GM23338 (cell line): ENCODE measurements around the gene EXD3. TPM values are rescaled to one million over a fixed set of nuclear protein-coding genes. Genes with fewer than 3 reads are reported as not detected.

ENCODE experiments used
- ATAC-seq: fragments of 200-7000 bp; cut with Tn5 transposase; 3 replicates; pipeline ENCODE4 v1.9.1; 2020
- DNase-seq: peaks from one replicate; pipeline ENCODE4 v3.0.0-alpha.2; 2015; ENCODE audit warnings: low spot score
- H2AFZ ChIP-seq: fragments of 200-600 bp; sonication (generic); 2 replicates; pipeline ENCODE4 v1.8.0; 2016; ENCODE audit warnings: antibody characterized with exemption, mild to moderate bottlenecking, moderate library complexity
- H3F3A ChIP-seq: fragments of 200-600 bp; sonication (generic); replicated peaks from 2 replicates; pipeline ENCODE4 v1.8.0; 2017; ENCODE audit warnings: antibody characterized with exemption, mixed run types, low read depth
- H3K27ac ChIP-seq: fragments of 200-600 bp; sonication (generic); 2 replicates; pipeline ENCODE4 v1.6.1; 2016; ENCODE audit warnings: low read depth
- H3K27me3 ChIP-seq: fragments of 200-600 bp; sonication (generic); 2 replicates; pipeline ENCODE4 v1.8.0; 2016; ENCODE audit warnings: mild to moderate bottlenecking, mixed run types, moderate library complexity; ENCODE audit not compliant: insufficient read depth
- H3K36me3 ChIP-seq: fragments of 200-600 bp; sonication (generic); 2 replicates; pipeline ENCODE4 v1.8.0; 2016; ENCODE audit warnings: mild to moderate bottlenecking; ENCODE audit not compliant: insufficient read depth
- H3K4me1 ChIP-seq: fragments of 200-600 bp; sonication (generic); 2 replicates; pipeline ENCODE4 v1.8.0; 2016; ENCODE audit warnings: mild to moderate bottlenecking, moderate library complexity; ENCODE audit not compliant: insufficient read depth
- H3K4me2 ChIP-seq: fragments of 200-600 bp; sonication (generic); 2 replicates; pipeline ENCODE4 v1.7.1; 2017; ENCODE audit warnings: mixed run types
- H3K4me3 ChIP-seq: fragments of 200-600 bp; sonication (generic); 2 replicates; pipeline ENCODE4 v1.6.1; 2016; ENCODE audit warnings: mixed run types
- H3K79me2 ChIP-seq: fragments of 200-600 bp; sonication (generic); replicated peaks from 2 replicates; pipeline ENCODE4 v1.8.0; 2017; ENCODE audit warnings: mild to moderate bottlenecking; ENCODE audit not compliant: insufficient read depth
- H3K9me2 ChIP-seq: fragments of 200-600 bp; sonication (generic); 2 replicates; pipeline ENCODE4 v1.8.0; 2017; ENCODE audit not compliant: insufficient read depth
- H4K20me1 ChIP-seq: fragments of 200-600 bp; sonication (generic); replicated peaks from 2 replicates; pipeline ENCODE4 v1.8.0; 2017; ENCODE audit warnings: mild to moderate bottlenecking; ENCODE audit not compliant: insufficient read depth
- H3K27ac Mint-ChIP-seq: 2 replicates; pipeline ENCODE4 v1.8.0; 2020; ENCODE audit warnings: inconsistent platforms, mild to moderate bottlenecking, moderate library complexity, mixed read lengths
- H3K27me3 Mint-ChIP-seq: 3 replicates; pipeline ENCODE4 v1.8.0; 2022; ENCODE audit warnings: low read depth, mild to moderate bottlenecking, moderate library complexity, mixed read lengths, inconsistent platforms; ENCODE audit not compliant: insufficient read depth, poor library complexity
- H3K36me3 Mint-ChIP-seq: 3 replicates; pipeline ENCODE4 v1.8.0; 2021; ENCODE audit warnings: low read depth, mild to moderate bottlenecking, inconsistent platforms, moderate library complexity, mixed read lengths
- H3K4me1 Mint-ChIP-seq: 3 replicates; pipeline ENCODE4 v1.8.0; 2020; ENCODE audit warnings: mild to moderate bottlenecking, inconsistent platforms, mixed read lengths
- H3K4me3 Mint-ChIP-seq: 3 replicates; pipeline ENCODE4 v1.8.0; 2021; ENCODE audit warnings: moderate library complexity, mild to moderate bottlenecking, inconsistent platforms, mixed read lengths
- H3K9me3 Mint-ChIP-seq: 3 replicates; pipeline ENCODE4 v1.8.0; 2020; ENCODE audit warnings: moderate library complexity, mild to moderate bottlenecking, inconsistent platforms, mixed read lengths
- CREB1 ChIP-seq: fragments of 250-450 bp; sonication (Bioruptor Pico); IDR thresholded peaks from 2 replicates; pipeline ENCODE4 v1.5.0; 2020; ENCODE audit warnings: low read depth, mild to moderate bottlenecking, moderate library complexity
- CTCF ChIP-seq, 2 experiments: fragments of 200-600 bp in 1 of 2; sonication (generic) in 1 of 2; conservative IDR thresholded peaks; 2 replicates each; pipeline versions ENCODE4 v1.5.1 to v1.6.1; 2016 to 2017; ENCODE audit warnings: antibody characterized with exemption in 2 of 2, low read depth in 2 of 2, mild to moderate bottlenecking in 2 of 2, moderate library complexity in 1 of 2
- ETS1 ChIP-seq: IDR thresholded peaks from 2 replicates; pipeline ENCODE4 v1.6.1; 2016; ENCODE audit warnings: antibody characterized with exemption
- EZH2 ChIP-seq: fragments of 200-600 bp; sonication (generic); IDR thresholded peaks from one replicate; pipeline ENCODE4 v1.8.0; 2017; ENCODE audit warnings: antibody characterized with exemption, mild to moderate bottlenecking, low read depth; ENCODE audit not compliant: unreplicated experiment
- EZH2phosphoT487 ChIP-seq: fragments of 200-600 bp; sonication (generic); IDR thresholded peaks from one replicate; pipeline ENCODE4 v1.8.1; 2018; ENCODE audit warnings: antibody characterized with exemption; ENCODE audit not compliant: unreplicated experiment
- JUNB ChIP-seq: IDR thresholded peaks from one replicate; pipeline ENCODE4 v1.6.1; 2016; ENCODE audit warnings: antibody characterized with exemption; ENCODE audit not compliant: unreplicated experiment
- NANOG ChIP-seq: IDR thresholded peaks from 2 replicates; pipeline ENCODE4 v1.6.1; 2016; ENCODE audit warnings: antibody characterized with exemption, borderline replicate concordance
- POLR2AphosphoS5 ChIP-seq: IDR thresholded peaks from 2 replicates; pipeline ENCODE4 v1.6.1; 2016; ENCODE audit warnings: antibody characterized with exemption, low read depth
- REST ChIP-seq: IDR thresholded peaks from one replicate; pipeline ENCODE4 v1.6.1; 2018; ENCODE audit warnings: antibody characterized with exemption; ENCODE audit not compliant: unreplicated experiment
- STAT1 ChIP-seq: IDR thresholded peaks from one replicate; pipeline ENCODE4 v1.6.1; 2016; ENCODE audit warnings: antibody characterized with exemption; ENCODE audit not compliant: unreplicated experiment
- ZNF114 ChIP-seq: fragments of 250-450 bp; sonication (Bioruptor Pico); IDR thresholded peaks from 2 replicates; pipeline ENCODE4 v1.5.0; 2020; ENCODE audit warnings: mild to moderate bottlenecking, moderate library complexity
- ZNF331 ChIP-seq: fragments of 250-450 bp; sonication (Bioruptor Pico); IDR thresholded peaks from 2 replicates; pipeline ENCODE4 v1.5.0; 2020; ENCODE audit warnings: low read depth, mild to moderate bottlenecking, moderate library complexity
- ZNF462 ChIP-seq: fragments of 250-450 bp; sonication (Bioruptor Pico); IDR thresholded peaks from 2 replicates; pipeline ENCODE4 v1.5.0; 2020; ENCODE audit warnings: mild to moderate bottlenecking, moderate library complexity
- polyA plus RNA-seq: library from polyadenylated mRNA; unstranded; fragments of >200 nt; fragmentation: Nextera tagmentation; extraction: Ambion mirVana; gene quantifications from 2 replicates; pipeline ENCODE4 v1.2.1, GENCODE V29; 2016
- total RNA-seq: library from RNA; depleted of rRNA; stranded (reverse); fragments of >200 nt; shearing (Covaris generic); gene quantifications from 2 replicates; pipeline ENCODE4 v1.2.3, GENCODE V29; 2014

EXD3 gene
- total and polyA plus RNA-seq, 2 experiments from 2014 or later, result 3.6 to 9.7 TPM

- H3K4me3 ChIP-seq, result no peak overlapping the region
- Mint-ChIP-seq H3K4me3 (no peak overlapping the region), H3K4me1 (no peaks in the 10 kb centered on the region), H3K27me3 (peaks cover 7% of the 10 kb centered on the region), H3K9me3 (peaks cover 71% of the 10 kb centered on the region), H3K36me3 (peaks cover 22% of the 10 kb centered on the region), H3K27ac (no peak overlapping the region)
- no peak overlapping the region for H3K4me2 ChIP-seq
- no peak for DNase-seq
- H3K9me2 ChIP-seq, result no peaks in the 10 kb centered on the region
- no peaks in the 10 kb centered on the region for H4K20me1 ChIP-seq
- no peaks in the 10 kb centered on the region for H3K79me2 ChIP-seq
- no peaks in the 10 kb centered on the region for H3F3A ChIP-seq
- no peaks in the 10 kb centered on the region for H3K4me1 ChIP-seq
- H3K27ac ChIP-seq, result no peak overlapping the region
- H3K27me3 ChIP-seq, result no peaks in the 10 kb centered on the region
- ATAC-seq, result no peak
- no peak for TF ChIP-seq JUNB
- TF ChIP-seq ZNF331 (CRISPR knock-in tag), result no peak
- TF ChIP-seq EZH2, result no peak
- no peak for TF ChIP-seq ZNF462 (CRISPR knock-in tag)
- no peak for TF ChIP-seq NANOG
- TF ChIP-seq CREB1, result no peak
- TF ChIP-seq CTCF (conservative IDR thresholded peaks at IDR 0.05; ENCODE audit: low read depth in 2 of 2), result no peak
- no peak for TF ChIP-seq ZNF114 (CRISPR knock-in tag)
- TF ChIP-seq ETS1, result no peak
- no peak for TF ChIP-seq POLR2AphosphoS5
- TF ChIP-seq EZH2phosphoT487, result no peak
- TF ChIP-seq STAT1, result no peak
- TF ChIP-seq REST, result no peak
- no peak overlapping the region for H2AFZ ChIP-seq
- H3K36me3 ChIP-seq, result no peaks in the 10 kb centered on the region
Measured at GRCh38 chr9:137355761-137356365, 67.1 kb downstream of the EXD3 start.
